Transverse colon (tissue), 3 donors: Measurements from ENCODE around the gene DPYD.

ENCODE experiments used
- CTCF ChIP-seq, 5 experiments: fragments of 200-600 bp in 3 of 5; fragments of 450-650 bp in 2 of 5; sonication (generic) in 3 of 5; IDR thresholded peaks; 1 replicate in 2 of 5; 2 replicates in 3 of 5; pipeline ENCODE4 v1.5.1; 2016 to 2017; ENCODE audit warnings: antibody characterized with exemption in 5 of 5, inconsistent platforms in 3 of 5, mild to moderate bottlenecking in 2 of 5, moderate library complexity in 1 of 5
- EP300 ChIP-seq: sonication (generic); formaldehyde crosslinking; IDR thresholded peaks from one replicate; pipeline ENCODE4 v1.6.1; 2017; ENCODE audit warnings: antibody characterized with exemption, low read depth
- POLR2A ChIP-seq: fragments of 450-650 bp; IDR thresholded peaks from one replicate; pipeline ENCODE4 v1.6.1; 2016; ENCODE audit warnings: antibody characterized with exemption, mild to moderate bottlenecking, moderate library complexity

- TF ChIP-seq CTCF (IDR thresholded peaks at IDR 0.05): no peak
- no peak for TF ChIP-seq POLR2A
- no peak for TF ChIP-seq EP300
These were observed 819.3 kb downstream of the DPYD start for GRCh38 chr1:97101509-97101908.
